ENCODE results near the gene BTAF1.
"Not testable (repeated sequence)": the region's sequence is repeated elsewhere in the genome, so short reads cannot be mapped to it uniquely, and the experiment has no call there.

BTAF1 gene

DNA sequence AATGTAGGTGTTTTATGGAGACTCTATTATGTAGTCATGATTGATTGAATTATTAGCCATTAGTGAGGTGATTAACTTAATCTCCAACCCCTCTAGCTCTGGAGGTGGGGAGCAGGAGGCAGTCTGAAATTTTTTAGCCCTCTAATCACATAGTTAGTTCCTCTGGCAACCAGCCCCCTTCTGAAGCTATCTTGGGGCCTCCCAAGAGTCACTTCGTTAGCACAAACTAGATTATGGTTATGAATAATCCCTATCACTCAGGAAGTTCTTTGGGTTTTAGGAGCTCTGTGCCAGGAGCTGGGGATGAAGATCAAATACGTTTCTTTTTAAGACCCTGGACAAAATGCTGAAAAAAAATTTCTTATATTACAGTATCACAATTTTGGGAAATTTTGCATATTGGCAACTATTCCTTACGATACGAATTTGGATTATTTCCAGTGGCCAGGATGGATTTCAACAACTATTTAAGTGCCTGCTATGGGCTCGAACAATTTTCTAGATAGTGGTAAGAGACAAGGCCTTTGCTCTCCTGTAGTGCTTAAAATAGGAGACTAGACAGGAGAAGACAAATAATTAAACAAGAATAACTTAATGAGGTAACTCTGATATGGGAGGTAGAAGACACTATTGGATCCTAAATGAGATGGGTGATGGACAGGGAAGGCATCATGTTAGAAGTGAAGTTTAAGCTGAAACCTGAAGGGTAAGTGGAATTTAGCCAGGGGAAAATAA lies 52.9 kb downstream of the BTAF1 start:
- in situ Hi-C loops (cut with MboI; ENCODE audit: low sequenced_read_pairs): no loop called here

- in situ Hi-C loops (cut with MboI; ENCODE audit: low sequenced_read_pairs): no loop called here
These were observed 53.9 kb downstream of the BTAF1 start for GRCh38 chr10:91977491-91977890.

GRCh38 chr10:91978585-91978984 lies 55.0 kb downstream of the BTAF1 start:
- in situ Hi-C loops (cut with MboI; ENCODE audit: low sequenced_read_pairs): no loop called here

DNA sequence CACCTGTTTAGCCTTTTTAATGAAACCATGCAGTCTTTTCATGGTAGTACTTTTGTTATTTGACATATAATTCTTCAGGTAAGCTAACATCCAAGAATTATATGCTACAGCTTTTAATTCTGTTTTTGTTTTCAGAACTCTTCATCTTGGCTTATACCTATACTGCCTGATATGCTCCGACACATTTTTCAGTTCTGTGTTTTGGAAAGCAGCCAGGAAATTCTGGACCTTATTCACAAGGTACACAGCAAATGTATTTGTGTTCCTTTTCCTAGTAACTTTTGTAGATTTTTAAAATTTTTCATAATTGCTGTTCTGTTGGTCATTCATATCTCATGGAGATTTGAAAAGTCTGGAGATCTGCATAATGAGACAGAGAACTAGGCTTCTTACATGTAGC lies 56.7 kb downstream of the BTAF1 start:
- in situ Hi-C loops (cut with MboI; ENCODE audit: low sequenced_read_pairs): no loop called here

DNA sequence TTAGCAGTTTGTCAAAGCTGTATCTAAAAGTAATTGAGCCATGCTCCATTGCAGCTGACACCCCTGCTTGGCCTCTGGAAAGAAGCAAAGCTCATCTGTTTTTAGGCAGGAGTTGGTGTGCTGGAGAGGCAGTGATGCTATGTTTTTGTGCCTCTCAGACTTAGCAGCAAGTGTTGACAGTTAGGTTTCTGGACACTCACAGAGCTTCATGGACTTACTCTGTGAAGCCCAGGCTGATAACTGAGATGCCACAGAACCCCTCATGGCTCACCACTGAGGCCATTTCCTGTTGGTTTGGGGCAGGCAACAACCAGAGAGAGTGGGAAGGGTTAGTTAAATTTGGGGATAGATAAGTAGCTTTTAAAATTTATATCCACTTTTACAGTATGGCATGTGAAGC lies 59.8 kb downstream of the BTAF1 start:
- in situ Hi-C loops (cut with MboI; ENCODE audit: low sequenced_read_pairs): no loop called here

GRCh38 chr10:91987397-91988037 lies 63.9 kb downstream of the BTAF1 start:
- in situ Hi-C loops (cut with MboI; ENCODE audit: low sequenced_read_pairs): no loop called here

DNA sequence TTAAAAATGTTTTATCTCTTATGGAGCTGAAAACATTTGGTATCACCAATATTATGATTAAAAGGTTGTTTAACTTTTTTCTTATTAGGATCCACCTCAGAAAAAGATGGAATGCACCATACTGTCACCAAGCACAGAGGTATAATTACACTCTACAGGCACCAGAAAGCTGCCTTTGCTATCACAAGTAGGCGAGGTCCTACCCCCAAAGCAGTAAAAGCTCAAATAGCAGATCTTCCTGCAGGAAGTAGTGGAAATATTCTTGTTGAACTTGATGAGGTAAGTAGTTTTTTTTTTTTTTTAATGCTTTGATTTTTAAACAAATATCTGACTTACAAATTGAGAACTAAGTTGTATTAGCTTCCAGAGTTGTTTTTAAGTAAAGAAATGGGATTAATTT lies 68.5 kb downstream of the BTAF1 start:
- in situ Hi-C loops (cut with MboI; ENCODE audit: low sequenced_read_pairs): no loop called here

GRCh38 chr10:91996266-91996665 lies 72.7 kb downstream of the BTAF1 start:
- in situ Hi-C loops (cut with MboI; ENCODE audit: low sequenced_read_pairs): no loop called here

DNA sequence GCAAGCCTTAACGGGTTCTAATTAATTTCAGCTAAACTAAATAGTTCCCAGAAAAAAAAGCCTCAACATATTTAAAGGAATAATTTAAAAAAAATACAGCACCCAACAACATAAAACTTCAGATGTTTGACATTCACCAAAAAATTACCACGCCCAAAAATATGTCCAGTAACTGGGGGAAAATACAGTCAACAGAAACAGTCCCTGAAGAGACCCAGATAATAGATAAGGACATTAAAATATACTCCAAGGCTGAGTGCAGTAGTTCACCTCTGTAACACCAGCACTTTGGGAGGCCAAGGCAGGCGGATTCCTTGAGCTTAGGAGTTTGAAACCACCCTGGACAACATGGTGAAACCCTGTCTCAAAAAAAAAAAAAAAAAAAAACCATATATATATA lies 78.0 kb downstream of the BTAF1 start:
- in situ Hi-C loops (cut with MboI; ENCODE audit: low sequenced_read_pairs): no loop called here

- in situ Hi-C loops (cut with MboI; ENCODE audit: low sequenced_read_pairs): no loop called here
These were observed 78.4 kb downstream of the BTAF1 start for GRCh38 chr10:92001995-92002394.

GRCh38 chr10:92003258-92003657 lies 79.7 kb downstream of the BTAF1 start:
- in situ Hi-C loops (cut with MboI; ENCODE audit: low sequenced_read_pairs): no loop called here

DNA sequence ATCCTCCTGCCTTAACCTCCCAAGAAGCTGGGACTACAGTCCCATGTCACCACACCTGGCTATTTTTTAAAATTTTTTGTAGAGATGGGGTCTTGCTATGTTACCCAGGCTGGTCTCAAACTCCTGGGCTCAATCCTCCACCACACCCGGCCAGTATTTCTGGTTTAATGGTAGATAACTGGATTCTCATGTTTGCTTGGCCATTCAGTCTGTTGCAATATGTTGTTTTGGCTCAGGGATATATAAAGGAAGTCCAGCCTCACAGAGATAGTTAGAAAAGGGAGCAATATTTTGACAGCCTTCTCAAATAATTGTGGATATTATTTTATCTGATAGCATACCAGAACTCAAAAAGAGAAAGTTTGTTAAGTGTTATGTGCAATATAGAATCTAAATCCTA lies 82.4 kb downstream of the BTAF1 start:
- in situ Hi-C loops (cut with MboI; ENCODE audit: low sequenced_read_pairs): no loop called here

- in situ Hi-C loops (cut with MboI; ENCODE audit: low sequenced_read_pairs): no loop called here
These were observed 85.9 kb downstream of the BTAF1 start for GRCh38 chr10:92009445-92009844.

GRCh38 chr10:92010047-92010735 lies 86.6 kb downstream of the BTAF1 start:
- in situ Hi-C loops (cut with MboI; ENCODE audit: low sequenced_read_pairs): no loop called here

GRCh38 chr10:92011560-92012214 lies 88.1 kb downstream of the BTAF1 start:
- in situ Hi-C loops (cut with MboI; ENCODE audit: low sequenced_read_pairs): no loop called here

GRCh38 chr10:92014620-92015019 lies 91.0 kb downstream of the BTAF1 start:
- in situ Hi-C loops (cut with MboI; ENCODE audit: low sequenced_read_pairs): no loop called here

DNA sequence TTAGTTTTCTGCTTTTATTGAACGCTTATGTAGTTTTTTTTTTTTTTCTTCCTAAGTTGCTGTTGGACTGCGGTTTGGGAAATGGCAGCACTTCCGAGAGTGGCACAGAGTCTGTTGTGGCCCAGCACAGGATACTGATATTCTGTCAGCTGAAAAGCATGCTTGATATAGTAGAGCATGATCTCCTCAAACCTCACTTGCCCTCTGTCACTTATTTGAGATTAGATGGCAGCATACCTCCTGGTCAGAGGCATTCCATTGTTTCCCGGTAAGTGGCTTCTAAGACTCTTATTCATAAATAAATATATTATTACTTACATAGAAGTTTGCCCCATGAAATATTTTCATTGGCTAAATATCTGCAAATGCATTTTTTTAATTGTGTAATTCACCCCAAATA lies 101.1 kb downstream of the BTAF1 start:
- in situ Hi-C loops (cut with MboI; ENCODE audit: low sequenced_read_pairs): no loop called here

GRCh38 chr10:92025340-92025739 lies 101.8 kb downstream of the BTAF1 start:
- in situ Hi-C loops (cut with MboI; ENCODE audit: low sequenced_read_pairs): not testable (repeated sequence)

DNA sequence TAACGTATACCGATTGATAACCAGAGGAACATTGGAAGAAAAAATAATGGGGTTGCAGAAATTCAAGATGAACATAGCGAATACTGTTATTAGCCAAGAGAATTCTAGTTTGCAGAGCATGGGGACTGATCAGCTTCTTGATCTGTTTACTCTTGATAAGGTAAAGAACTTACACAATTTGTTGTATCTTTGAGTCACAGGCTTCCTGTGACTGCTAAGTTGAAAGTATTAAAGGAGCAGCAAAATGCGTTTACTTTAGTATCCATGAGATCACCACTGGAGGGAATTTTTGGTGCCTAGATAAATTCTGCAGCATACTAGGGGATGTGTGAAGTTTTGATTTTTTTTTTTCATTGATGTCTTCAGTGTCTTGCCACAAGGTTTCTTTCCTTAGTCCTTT lies 103.6 kb downstream of the BTAF1 start:
- in situ Hi-C loops (cut with MboI; ENCODE audit: low sequenced_read_pairs): no loop called here

GRCh38 chr10:92031580-92031979 lies 108.0 kb downstream of the BTAF1 start:
- in situ Hi-C loops (cut with MboI; ENCODE audit: low sequenced_read_pairs): no loop called here

DNA sequence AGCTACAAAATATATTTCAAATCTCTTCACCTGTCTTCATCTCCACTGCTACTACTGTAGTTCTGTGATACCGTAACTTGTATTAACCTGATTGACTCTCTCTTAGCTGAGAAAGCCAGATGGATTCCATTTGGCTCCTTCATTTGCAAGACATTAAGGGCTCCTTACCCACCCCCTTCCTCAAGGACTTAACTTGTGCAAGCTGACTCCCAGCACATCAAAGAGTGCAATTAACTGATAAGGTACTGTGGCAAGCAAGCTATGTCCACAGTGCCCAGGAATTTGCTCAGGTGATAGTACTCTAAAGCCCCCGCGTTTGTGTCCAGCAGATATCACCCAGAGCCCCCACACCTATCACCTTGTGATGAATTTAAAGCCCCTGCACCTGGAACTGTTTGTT lies 109.5 kb downstream of the BTAF1 start:
- in situ Hi-C loops (cut with MboI; ENCODE audit: low sequenced_read_pairs): not testable (repeated sequence)

DNA sequence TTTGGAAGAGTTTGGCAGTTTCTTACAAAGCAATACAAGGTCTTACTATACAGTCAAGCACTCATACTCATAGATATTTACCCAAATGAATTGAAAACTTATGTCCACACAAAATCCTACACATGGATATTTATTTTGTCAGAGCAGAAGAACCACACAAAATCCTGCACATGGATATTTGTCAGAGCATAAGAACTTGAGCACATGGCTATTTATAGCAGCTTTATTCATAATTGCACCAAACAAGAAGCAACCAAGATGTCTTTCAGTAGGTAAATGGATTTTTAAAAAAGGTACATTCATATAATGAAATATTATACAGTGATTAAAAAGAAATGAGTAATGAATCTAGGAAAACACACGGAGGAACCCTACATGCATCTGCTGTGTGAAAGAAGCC lies 115.4 kb downstream of the BTAF1 start:
- in situ Hi-C loops (cut with MboI; ENCODE audit: low sequenced_read_pairs): no loop called here

Data from HL-60/S4 treated with phorbol 12-myristate 13-acetate at 8.2 ng/mL for 4 days and 3 days (cell line).